Ecto neural progenitor cell (in vitro differentiated cells): ENCODE results near the gene MUSTN1.
A peak's percentile ranks its signal among the peaks of the same experiment; 100 is the strongest.

Experiments used
- DNase-seq: peaks from one replicate; pipeline ENCODE4 v3.0.0-alpha.2; 2018; ENCODE audit warnings: low spot score

MUSTN1 gene

GRCh38 chr3:52835766-52836470, 1.1 kb upstream of the MUSTN1 start:
- DNase-seq: no peak

GRCh38 chr3:52833202-52833601, 1.6 kb downstream of the MUSTN1 start:
- no peak for DNase-seq

- no peak for DNase-seq
These were observed 3.1 kb downstream of the MUSTN1 start for GRCh38 chr3:52831500-52832301.

- no peak for DNase-seq
These were observed 4.1 kb downstream of the MUSTN1 start, which contains the start of gene ITIH4 for GRCh38 chr3:52830535-52831258. ITIH4 (minus strand) TSS chr3:52830672; CDS start chr3:52830642, 30 bp downstream.

- no peak for DNase-seq
These were observed 4.8 kb downstream of the MUSTN1 start for GRCh38 chr3:52829906-52830463.

- DNase-seq: no peak
These were observed 5.3 kb downstream of the MUSTN1 start for GRCh38 chr3:52829482-52829881.

- DNase-seq: no peak
These were observed 6.9 kb downstream of the MUSTN1 start for GRCh38 chr3:52827866-52828376.

GRCh38 chr3:52827441-52827840, 7.4 kb downstream of the MUSTN1 start:
- no peak for DNase-seq

GRCh38 chr3:52824037-52824436, 10.8 kb downstream of the MUSTN1 start:
- DNase-seq: no peak

GRCh38 chr3:52822363-52822762, 12.5 kb downstream of the MUSTN1 start:
- DNase-seq: no peak

GRCh38 chr3:52820736-52821135, 14.1 kb downstream of the MUSTN1 start:
- peak; percentile 67 for DNase-seq

GRCh38 chr3:52819936-52820335, 14.9 kb downstream of the MUSTN1 start:
- no peak for DNase-seq

- DNase-seq: no peak
These were observed 17.0 kb downstream of the MUSTN1 start for GRCh38 chr3:52817860-52818259.

- no peak for DNase-seq
These were observed 17.6 kb downstream of the MUSTN1 start for GRCh38 chr3:52817221-52817620.

- DNase-seq: no peak
These were observed 18.2 kb downstream of the MUSTN1 start for GRCh38 chr3:52816654-52817053.

- no peak for DNase-seq
These were observed 18.6 kb downstream of the MUSTN1 start for GRCh38 chr3:52816199-52816598.

- no peak for DNase-seq
These were observed 21.0 kb downstream of the MUSTN1 start for GRCh38 chr3:52813810-52814209.

GRCh38 chr3:52811452-52812011, 23.3 kb downstream of the MUSTN1 start:
- DNase-seq: no peak

GRCh38 chr3:52810923-52811322, 23.9 kb downstream of the MUSTN1 start:
- DNase-seq: no peak

- DNase-seq: no peak
These were observed 25.0 kb downstream of the MUSTN1 start for GRCh38 chr3:52809662-52810377.

- DNase-seq: no peak
These were observed 25.7 kb downstream of the MUSTN1 start for GRCh38 chr3:52809149-52809548.
